SK-N-SH treated with all-trans-retinoic acid at 6 μM for 48 hours (cell line): Measurements from ENCODE around the gene COL6A1.

Source experiments
- PPARA ChIP-seq: fragments of 250-450 bp; sonication (Bioruptor Pico); IDR thresholded peaks from 2 replicates; pipeline ENCODE4 v1.5.0; 2020; ENCODE audit warnings: mild to moderate bottlenecking, borderline replicate concordance
- SNAI2 ChIP-seq: fragments of 250-450 bp; sonication (Bioruptor Pico); IDR thresholded peaks from 2 replicates; pipeline ENCODE4 v1.5.0; 2020; ENCODE audit warnings: mild to moderate bottlenecking, moderate library complexity
- ZFP30 ChIP-seq: fragments of 450-650 bp; formaldehyde crosslinking; IDR thresholded peaks from 2 replicates; pipeline ENCODE4 v1.5.0; 2022; ENCODE audit warnings: mild to moderate bottlenecking, moderate library complexity
- TF ChIP-seq, protein P1 (sequence below): fragments of 250-450 bp; sonication (Bioruptor Pico); IDR thresholded peaks from 2 replicates; pipeline ENCODE4 v1.5.0; 2020; ENCODE audit warnings: mild to moderate bottlenecking, moderate library complexity
- TF ChIP-seq, protein P2 (sequence below): fragments of 250-450 bp; sonication (Bioruptor Pico); IDR thresholded peaks from 2 replicates; pipeline ENCODE4 v1.8.0; 2020; ENCODE audit warnings: mild to moderate bottlenecking, moderate library complexity, borderline replicate concordance

DNA sequence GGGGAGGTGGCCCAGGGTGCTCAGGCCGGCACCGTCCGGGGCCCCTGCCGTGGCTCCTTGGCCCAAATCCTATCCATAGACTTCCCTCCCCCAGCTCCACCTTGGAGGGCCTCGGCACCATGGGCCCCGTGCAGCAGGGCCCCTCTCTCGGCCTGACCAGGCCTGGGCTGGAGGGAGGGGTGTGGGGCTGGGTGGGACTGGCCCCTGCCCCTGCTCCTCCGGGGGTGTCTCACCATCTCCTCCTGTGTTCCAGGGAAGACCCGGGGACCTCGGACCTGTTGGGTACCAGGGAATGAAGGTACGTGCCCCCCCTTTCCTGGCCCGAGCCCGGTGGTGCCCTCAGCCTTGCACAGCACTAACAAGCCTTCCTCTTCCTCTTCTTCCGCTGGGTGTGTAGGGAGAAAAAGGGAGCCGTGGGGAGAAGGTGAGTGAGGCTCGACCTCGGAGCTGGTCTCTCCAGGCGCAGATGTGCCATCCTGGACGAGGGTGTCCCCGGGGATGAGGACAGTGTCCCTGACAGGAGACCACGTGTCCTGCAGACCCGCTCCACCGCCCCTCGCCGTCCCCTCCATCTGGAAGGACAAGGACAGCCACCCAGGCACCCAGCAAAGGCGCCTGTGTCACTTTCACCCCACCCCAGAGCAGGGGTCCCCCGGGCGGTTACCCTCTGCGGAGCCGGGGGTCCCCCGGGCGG lies 7.9 kb downstream of the COL6A1 start:
- TF ChIP-seq, protein P1, sequence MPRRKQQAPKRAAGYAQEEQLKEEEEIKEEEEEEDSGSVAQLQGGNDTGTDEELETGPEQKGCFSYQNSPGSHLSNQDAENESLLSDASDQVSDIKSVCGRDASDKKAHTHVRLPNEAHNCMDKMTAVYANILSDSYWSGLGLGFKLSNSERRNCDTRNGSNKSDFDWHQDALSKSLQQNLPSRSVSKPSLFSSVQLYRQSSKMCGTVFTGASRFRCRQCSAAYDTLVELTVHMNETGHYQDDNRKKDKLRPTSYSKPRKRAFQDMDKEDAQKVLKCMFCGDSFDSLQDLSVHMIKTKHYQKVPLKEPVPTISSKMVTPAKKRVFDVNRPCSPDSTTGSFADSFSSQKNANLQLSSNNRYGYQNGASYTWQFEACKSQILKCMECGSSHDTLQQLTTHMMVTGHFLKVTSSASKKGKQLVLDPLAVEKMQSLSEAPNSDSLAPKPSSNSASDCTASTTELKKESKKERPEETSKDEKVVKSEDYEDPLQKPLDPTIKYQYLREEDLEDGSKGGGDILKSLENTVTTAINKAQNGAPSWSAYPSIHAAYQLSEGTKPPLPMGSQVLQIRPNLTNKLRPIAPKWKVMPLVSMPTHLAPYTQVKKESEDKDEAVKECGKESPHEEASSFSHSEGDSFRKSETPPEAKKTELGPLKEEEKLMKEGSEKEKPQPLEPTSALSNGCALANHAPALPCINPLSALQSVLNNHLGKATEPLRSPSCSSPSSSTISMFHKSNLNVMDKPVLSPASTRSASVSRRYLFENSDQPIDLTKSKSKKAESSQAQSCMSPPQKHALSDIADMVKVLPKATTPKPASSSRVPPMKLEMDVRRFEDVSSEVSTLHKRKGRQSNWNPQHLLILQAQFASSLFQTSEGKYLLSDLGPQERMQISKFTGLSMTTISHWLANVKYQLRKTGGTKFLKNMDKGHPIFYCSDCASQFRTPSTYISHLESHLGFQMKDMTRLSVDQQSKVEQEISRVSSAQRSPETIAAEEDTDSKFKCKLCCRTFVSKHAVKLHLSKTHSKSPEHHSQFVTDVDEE = no peak
- TF ChIP-seq PPARA (CRISPR knock-in tag) (no peak), ZFP30 (CRISPR knock-in tag) (no peak), SNAI2 (CRISPR knock-in tag) (no peak)
- TF ChIP-seq, protein P2, sequence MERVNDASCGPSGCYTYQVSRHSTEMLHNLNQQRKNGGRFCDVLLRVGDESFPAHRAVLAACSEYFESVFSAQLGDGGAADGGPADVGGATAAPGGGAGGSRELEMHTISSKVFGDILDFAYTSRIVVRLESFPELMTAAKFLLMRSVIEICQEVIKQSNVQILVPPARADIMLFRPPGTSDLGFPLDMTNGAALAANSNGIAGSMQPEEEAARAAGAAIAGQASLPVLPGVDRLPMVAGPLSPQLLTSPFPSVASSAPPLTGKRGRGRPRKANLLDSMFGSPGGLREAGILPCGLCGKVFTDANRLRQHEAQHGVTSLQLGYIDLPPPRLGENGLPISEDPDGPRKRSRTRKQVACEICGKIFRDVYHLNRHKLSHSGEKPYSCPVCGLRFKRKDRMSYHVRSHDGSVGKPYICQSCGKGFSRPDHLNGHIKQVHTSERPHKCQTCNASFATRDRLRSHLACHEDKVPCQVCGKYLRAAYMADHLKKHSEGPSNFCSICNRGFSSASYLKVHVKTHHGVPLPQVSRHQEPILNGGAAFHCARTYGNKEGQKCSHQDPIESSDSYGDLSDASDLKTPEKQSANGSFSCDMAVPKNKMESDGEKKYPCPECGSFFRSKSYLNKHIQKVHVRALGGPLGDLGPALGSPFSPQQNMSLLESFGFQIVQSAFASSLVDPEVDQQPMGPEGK (CRISPR knock-in tag) = no peak
